Parathyroid adenoma (tissue), 2 donors: Measurements from ENCODE around the gene API5.

Experiments
- H2AFZ ChIP-seq: fragments of 300-600 bp; sonication (generic); one replicate; pipeline ENCODE4 v1.7.0; 2017; ENCODE audit warnings: antibody characterized with exemption, mild to moderate bottlenecking
- H3K27ac ChIP-seq: fragments of 300-600 bp; sonication (generic); one replicate; pipeline ENCODE4 v1.7.0; 2017
- H3K27me3 ChIP-seq: fragments of 300-600 bp; sonication (generic); one replicate; pipeline ENCODE4 v1.7.0; 2017; ENCODE audit warnings: low read length; ENCODE audit not compliant: control insufficient read depth, insufficient read depth
- H3K36me3 ChIP-seq: fragments of 300-600 bp; sonication (generic); one replicate; pipeline ENCODE4 v1.7.0; 2017; ENCODE audit warnings: low read length; ENCODE audit not compliant: control insufficient read depth, insufficient read depth
- H3K4me1 ChIP-seq: fragments of 300-600 bp; sonication (generic); one replicate; pipeline ENCODE4 v1.7.0; 2017; ENCODE audit warnings: control low read depth
- H3K4me2 ChIP-seq: fragments of 300-600 bp; sonication (generic); one replicate; pipeline ENCODE4 v1.7.0; 2017; ENCODE audit warnings: low read length
- H3K4me3 ChIP-seq: fragments of 300-600 bp; sonication (generic); one replicate; pipeline ENCODE4 v1.7.0; 2017; ENCODE audit warnings: low read depth, low read length
- H3K79me2 ChIP-seq: fragments of 300-600 bp; sonication (generic); one replicate; pipeline ENCODE4 v1.7.0; 2017; ENCODE audit warnings: control low read depth
- H3K9ac ChIP-seq: fragments of 300-600 bp; sonication (generic); one replicate; pipeline ENCODE4 v1.7.0; 2017; ENCODE audit warnings: mild to moderate bottlenecking
- H3K9me3 ChIP-seq: fragments of 300-600 bp; sonication (generic); one replicate; pipeline ENCODE4 v1.7.0; 2017; ENCODE audit warnings: low read length; ENCODE audit not compliant: control insufficient read depth
- CTCF ChIP-seq: fragments of 300-600 bp; sonication (generic); IDR thresholded peaks from one replicate; pipeline ENCODE4 v1.7.0; 2017; ENCODE audit warnings: antibody characterized with exemption, mild to moderate bottlenecking
- donor health status: primary hyperparathyroidism.

API5 gene

GRCh38 chr11:43378897-43379296, 67.1 kb downstream of the API5 start:
- Histone ChIP-seq H3K4me2 (no peak overlapping the region), H3K4me1 (no peaks in the 10 kb centered on the region)
- no peak for TF ChIP-seq CTCF

GRCh38 chr11:43381802-43382201, 70.0 kb downstream of the API5 start:
- Histone ChIP-seq H3K4me3 (no peak overlapping the region), H2AFZ (no peak overlapping the region), H3K79me2 (no peaks in the 10 kb centered on the region), H3K9ac (no peak overlapping the region), H3K4me1 (no peaks in the 10 kb centered on the region), H3K4me2 (no peak overlapping the region), H3K27me3 (no peaks in the 10 kb centered on the region), H3K27ac (no peak overlapping the region), H3K36me3 (no peaks in the 10 kb centered on the region), H3K9me3 (no peaks in the 10 kb centered on the region)
- no peak for TF ChIP-seq CTCF

More at GRCh38 chr11:43378897-43379296, 67.1 kb downstream of the API5 start:
- Histone ChIP-seq H3K27me3 (no peaks in the 10 kb centered on the region), H3K36me3 (no peaks in the 10 kb centered on the region), H2AFZ (no peak overlapping the region), H3K9me3 (no peaks in the 10 kb centered on the region), H3K9ac (no peak overlapping the region), H3K79me2 (no peaks in the 10 kb centered on the region), H3K4me3 (no peak overlapping the region), H3K27ac (no peak overlapping the region)

GRCh38 chr11:43382614-43383013, 70.8 kb downstream of the API5 start:
- H3K9me3 ChIP-seq: no peaks in the 10 kb centered on the region
- H3K36me3 ChIP-seq: no peaks in the 10 kb centered on the region
- no peaks in the 10 kb centered on the region for H3K4me1 ChIP-seq
- H3K27ac ChIP-seq: no peak overlapping the region
- no peaks in the 10 kb centered on the region for H3K79me2 ChIP-seq
- H3K4me2 ChIP-seq: no peak overlapping the region
- H3K27me3 ChIP-seq: no peaks in the 10 kb centered on the region
- TF ChIP-seq CTCF: no peak
- H3K4me3 ChIP-seq: no peak overlapping the region
- H2AFZ ChIP-seq: no peak overlapping the region
- H3K9ac ChIP-seq: no peak overlapping the region

- Histone ChIP-seq H3K4me3 (no peak overlapping the region), H3K79me2 (no peaks in the 10 kb centered on the region), H3K9ac (no peak overlapping the region), H3K36me3 (no peaks in the 10 kb centered on the region), H3K9me3 (no peaks in the 10 kb centered on the region), H3K4me2 (no peak overlapping the region), H3K27me3 (no peaks in the 10 kb centered on the region), H2AFZ (no peak overlapping the region), H3K27ac (no peak overlapping the region), H3K4me1 (no peaks in the 10 kb centered on the region)
- TF ChIP-seq CTCF: no peak
Observed at GRCh38 chr11:43384393-43384792, 72.6 kb downstream of the API5 start.

GRCh38 chr11:43392713-43393112, 80.9 kb downstream of the API5 start:
- TF ChIP-seq CTCF: no peak
- no peaks in the 10 kb centered on the region for H3K36me3 ChIP-seq
- no peaks in the 10 kb centered on the region for H3K79me2 ChIP-seq
- H3K4me3 ChIP-seq: no peak overlapping the region
- H3K9me3 ChIP-seq: no peaks in the 10 kb centered on the region
- H3K4me2 ChIP-seq: no peak overlapping the region
- no peak overlapping the region for H2AFZ ChIP-seq
- no peaks in the 10 kb centered on the region for H3K27me3 ChIP-seq
- no peaks in the 10 kb centered on the region for H3K4me1 ChIP-seq
- H3K27ac ChIP-seq: no peak overlapping the region
- H3K9ac ChIP-seq: no peak overlapping the region
